Measurements from ENCODE around the gene APCDD1L. TPM values are rescaled to one million over a fixed set of nuclear protein-coding genes. Genes with fewer than 3 reads are reported as not detected.
"Not testable (repeated sequence)": the region's sequence is repeated elsewhere in the genome, so short reads cannot be mapped to it uniquely, and the experiment has no call there.

The APCDD1L gene
- polyA plus RNA-seq, 1 donor = 5.9 TPM

GRCh38 chr20:58514321-58515232, 622 bp downstream of the APCDD1L start:
- DNase-seq (ENCODE audit: low read depth) = no peak

DNA sequence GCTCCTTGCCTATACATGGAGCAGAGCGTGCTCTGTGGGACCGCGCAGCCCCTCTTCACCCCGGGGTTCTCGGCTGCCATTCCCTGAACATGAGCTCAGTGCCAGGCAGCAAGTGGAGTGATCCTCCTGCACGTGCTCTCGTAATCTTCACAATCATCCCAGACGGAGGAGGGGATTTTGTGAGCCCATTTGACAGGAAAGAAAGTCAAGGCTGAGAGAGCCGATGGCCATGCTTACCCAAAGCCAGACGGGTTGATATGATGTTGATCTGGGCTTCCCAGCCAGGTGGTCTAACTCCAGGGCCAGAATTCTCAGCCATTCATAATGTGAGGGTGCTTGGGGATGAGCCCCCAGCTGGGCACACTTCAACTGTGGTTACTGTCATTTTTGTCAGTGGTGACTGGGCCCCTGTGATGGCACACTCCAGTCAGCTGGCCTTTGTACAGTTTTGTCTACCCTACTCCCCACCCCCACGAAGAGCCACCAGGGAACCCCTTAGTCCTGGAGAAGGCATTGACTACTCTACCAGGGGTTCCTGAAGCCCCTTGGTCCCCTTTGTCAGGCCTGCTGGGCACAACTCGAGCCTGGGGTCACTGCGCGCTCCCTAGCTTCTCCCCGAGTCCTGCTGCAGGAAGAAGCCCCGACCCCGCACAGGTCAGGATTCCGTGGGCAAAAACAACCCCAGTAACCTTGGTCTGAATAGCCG, 1.5 kb downstream of the APCDD1L start:
- no peak for DNase-seq (ENCODE audit: low read depth)

GRCh38 chr20:58512808-58513552, 2.2 kb downstream of the APCDD1L start:
- no peak for DNase-seq (ENCODE audit: low read depth)

DNA sequence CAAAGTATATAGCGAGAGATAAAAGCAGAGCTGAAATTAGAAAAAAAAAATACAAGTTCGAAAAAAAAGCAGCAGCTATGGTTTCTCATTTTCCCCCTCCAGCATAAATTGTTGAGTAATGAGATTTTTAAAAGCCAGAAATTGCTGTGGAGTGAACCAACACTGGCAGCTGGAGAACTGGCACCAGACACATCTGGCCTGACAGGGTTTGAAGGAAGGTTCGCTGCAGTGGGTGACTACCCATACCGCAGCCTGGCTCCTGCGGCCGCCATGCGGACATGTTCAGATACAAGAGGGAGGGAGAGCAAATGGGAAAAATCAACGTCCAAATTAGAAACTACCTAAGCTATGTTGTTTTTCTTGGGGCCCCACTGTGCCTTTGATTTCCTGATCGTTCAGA, 3.3 kb downstream of the APCDD1L start:
- DNase-seq (ENCODE audit: low read depth) = no peak

DNA sequence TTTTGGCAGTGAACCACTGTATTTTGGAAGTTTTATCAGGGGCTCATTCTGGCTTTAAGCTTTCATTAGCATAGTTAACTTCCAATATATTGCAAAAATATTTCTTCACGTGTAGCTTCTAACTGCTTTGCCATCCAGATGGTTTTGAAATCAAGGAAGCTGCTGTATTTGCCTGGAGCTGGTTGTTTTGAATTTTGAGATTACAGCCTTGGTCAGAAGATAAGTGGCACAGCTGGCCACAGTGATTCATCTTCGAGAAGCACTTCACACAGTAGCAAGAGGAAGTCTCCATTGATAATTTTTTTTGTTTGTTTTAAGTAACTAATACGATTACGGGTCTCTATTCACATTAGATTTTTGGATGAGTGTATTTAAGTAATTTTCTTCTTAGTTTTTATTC, 3.8 kb downstream of the APCDD1L start:
- DNase-seq (ENCODE audit: low read depth) = no peak

GRCh38 chr20:58510921-58511320, 4.3 kb downstream of the APCDD1L start:
- DNase-seq (ENCODE audit: low read depth) = no peak

GRCh38 chr20:58508762-58509395, 6.3 kb downstream of the APCDD1L start:
- no peak for DNase-seq (ENCODE audit: low read depth)

DNA sequence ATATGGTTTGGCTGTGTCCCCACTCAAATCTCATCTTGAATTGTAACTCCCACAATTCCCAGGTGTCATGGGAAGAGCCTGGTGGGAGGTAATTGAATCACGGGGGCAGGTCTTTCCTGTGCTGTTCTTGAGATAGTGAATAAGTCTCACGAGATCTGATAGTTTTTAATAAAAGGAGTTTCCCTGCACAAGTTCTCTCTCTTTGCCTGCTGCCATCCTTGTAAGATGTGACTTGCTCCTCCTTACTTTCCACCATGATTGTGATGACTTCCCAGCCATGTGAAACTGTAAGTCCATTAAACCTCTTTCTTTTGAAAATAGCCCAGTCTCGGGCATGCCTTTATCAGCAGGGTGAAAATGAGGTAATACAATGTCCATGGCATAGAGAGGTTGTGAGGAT, 8.2 kb downstream of the APCDD1L start:
- not testable (repeated sequence) for DNase-seq (ENCODE audit: low read depth)

- DNase-seq (ENCODE audit: low read depth) = no peak
Measured at GRCh38 chr20:58504566-58504965, 10.6 kb downstream of the APCDD1L start.

- DNase-seq (ENCODE audit: low read depth) = no peak
Measured at GRCh38 chr20:58503668-58504067, 11.5 kb downstream of the APCDD1L start.

DNA sequence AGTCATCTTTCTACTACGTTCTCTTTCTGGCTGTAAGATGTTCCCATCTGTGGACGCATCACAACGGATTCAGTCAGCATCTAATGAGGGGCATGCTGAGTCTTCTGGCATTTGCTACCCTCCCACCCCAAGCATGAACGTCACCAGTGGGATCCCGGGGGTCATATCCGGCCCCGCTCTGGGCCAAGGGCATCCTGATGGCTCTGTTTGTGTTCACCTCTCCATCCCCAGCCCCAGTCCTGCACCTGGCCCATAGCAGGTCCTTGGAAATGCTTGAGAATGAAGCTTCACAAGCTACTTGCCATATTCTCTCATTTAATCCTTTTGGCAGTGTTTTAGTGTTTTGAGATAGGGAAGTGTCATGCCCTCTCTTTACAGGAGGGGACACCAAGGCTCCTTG, 14.9 kb downstream of the APCDD1L start:
- DNase-seq (ENCODE audit: low read depth) = no peak

DNA sequence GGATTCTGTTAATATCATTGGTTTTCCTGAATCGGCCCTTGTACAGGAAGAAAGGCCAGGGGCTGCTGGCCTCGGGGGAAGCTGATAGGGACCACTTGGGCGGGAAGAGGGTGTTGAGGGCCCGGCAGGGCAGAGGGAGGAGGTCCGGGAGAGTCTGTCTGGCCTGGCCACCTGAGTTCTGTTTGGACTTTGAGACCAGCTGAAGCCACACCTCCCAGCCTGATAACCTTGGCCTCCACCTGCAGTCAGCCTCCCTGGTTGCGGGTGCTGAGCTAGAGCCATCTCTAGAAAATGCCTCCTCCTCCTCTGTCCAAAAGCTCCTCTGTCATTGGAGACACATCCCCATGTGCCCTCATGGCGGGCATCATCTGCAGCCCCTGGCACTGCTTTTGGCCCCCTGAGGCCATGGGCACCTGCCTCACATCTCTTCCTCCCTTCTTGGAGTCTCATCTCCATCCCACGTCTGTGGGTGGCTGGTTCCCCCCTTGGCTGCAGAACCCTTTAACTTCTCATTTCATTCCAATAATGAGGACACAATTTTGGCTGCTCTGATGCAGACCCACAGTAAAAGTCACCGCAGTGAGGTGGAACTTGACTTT, 16.6 kb downstream of the APCDD1L start:
- DNase-seq (ENCODE audit: low read depth) = no peak

- DNase-seq (ENCODE audit: low read depth) = no peak
Measured at GRCh38 chr20:58497724-58498469, 17.3 kb downstream of the APCDD1L start.

DNA sequence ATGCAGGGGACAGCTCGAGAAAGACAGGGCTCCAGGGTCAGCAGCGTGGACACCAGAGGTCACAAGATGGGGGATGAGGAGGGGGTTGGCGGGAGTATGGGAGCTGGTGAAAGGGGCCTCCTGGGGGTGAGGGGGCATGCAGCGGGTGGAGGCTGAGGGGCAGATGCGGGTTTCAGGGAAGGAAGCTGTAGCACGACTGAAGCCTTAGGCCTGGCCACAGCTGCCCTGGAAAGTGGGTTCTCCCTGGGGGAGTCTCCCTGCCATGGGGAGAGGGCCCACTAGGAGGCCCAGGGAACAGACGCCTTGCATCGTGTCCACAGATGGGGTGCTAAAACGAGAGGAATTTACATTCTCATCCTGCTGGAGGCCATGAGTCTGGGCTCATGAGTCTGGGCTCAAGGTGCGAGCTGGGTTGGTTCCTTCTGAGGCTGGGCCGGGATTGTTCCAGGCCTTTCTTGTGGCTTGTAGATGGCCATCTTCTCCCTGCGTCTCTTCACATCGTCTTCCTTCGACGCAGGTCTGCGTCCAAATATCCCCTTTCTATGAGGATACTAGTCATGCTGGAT, 18.0 kb downstream of the APCDD1L start:
- no peak for DNase-seq (ENCODE audit: low read depth)

GRCh38 chr20:58496429-58496769, 18.8 kb downstream of the APCDD1L start:
- DNase-seq (ENCODE audit: low read depth) = no peak

GRCh38 chr20:58495623-58496428, 19.4 kb downstream of the APCDD1L start:
- DNase-seq (ENCODE audit: low read depth) = no peak

- no peak for DNase-seq (ENCODE audit: low read depth)
Measured at GRCh38 chr20:58494923-58495622, 20.1 kb downstream of the APCDD1L start.

- DNase-seq (ENCODE audit: low read depth) = no peak
Measured at GRCh38 chr20:58492795-58493524, 22.2 kb downstream of the APCDD1L start.
